ENCODE data around the gene POLE2. TPM values are rescaled to one million over a fixed set of nuclear protein-coding genes. Genes with fewer than 3 reads are reported as not detected.
A peak's percentile ranks its signal among the peaks of the same experiment; 100 is the strongest.

The POLE2 gene
- total RNA-seq, 1 donor from 2014 or later: 3.1 TPM

GRCh38 chr14:49598189-49598484 lies 89.9 kb downstream of the POLE2 start:
- no peak for TF ChIP-seq CTCF (IDR thresholded peaks at IDR 0.05)
- no peaks in the 10 kb centered on the region for H3K9me3 Mint-ChIP-seq (ENCODE audit: low read depth)
- no peaks in the 10 kb centered on the region for H3K27me3 Mint-ChIP-seq (ENCODE audit: low read depth)
- H3K4me3 Mint-ChIP-seq (ENCODE audit: unreplicated experiment): peak overlapping the region; percentile 98
- H3K36me3 Mint-ChIP-seq (ENCODE audit: low read depth): no peaks in the 10 kb centered on the region
- peaks cover 28% of the 10 kb centered on the region for H3K4me1 Mint-ChIP-seq (ENCODE audit: low read depth)
- DNase-seq (ENCODE audit: low spot score): no peak
- peak overlapping the region; percentile 97 for H3K27ac Mint-ChIP-seq (ENCODE audit: unreplicated experiment)

GRCh38 chr14:49594347-49595091 lies 93.5 kb downstream of the POLE2 start:
- DNase-seq (ENCODE audit: low spot score): no peak
- Mint-ChIP-seq H3K4me3 (ENCODE audit: unreplicated experiment) (no peak overlapping the region), H3K4me1 (ENCODE audit: low read depth) (peaks cover 20% of the 10 kb centered on the region), H3K36me3 (ENCODE audit: low read depth) (no peaks in the 10 kb centered on the region), H3K9me3 (ENCODE audit: low read depth) (no peaks in the 10 kb centered on the region), H3K27me3 (ENCODE audit: low read depth) (no peaks in the 10 kb centered on the region), H3K27ac (ENCODE audit: unreplicated experiment) (no peak overlapping the region)
- no peak for TF ChIP-seq CTCF (IDR thresholded peaks at IDR 0.05)

Other genes with a start within 250 kb of the POLE2 start
- gene RPS29, start 101.8 kb downstream of the POLE2 start, total RNA-seq: 697 to 843 TPM (median 729 TPM) in 3 replicates
- 8.5 to 13.9 TPM (median 11.6 TPM) in 3 replicates for gene LRR1, start 89.3 kb downstream of the POLE2 start, total RNA-seq
- 132 to 146 TPM (median 144 TPM) in 3 replicates for gene RPL36AL, start 67.6 kb downstream of the POLE2 start, total RNA-seq
- 51.2 to 58.2 TPM (median 53.5 TPM) in 3 replicates for gene MGAT2, start 67.4 kb downstream of the POLE2 start, total RNA-seq
- gene DNAAF2, start 53.0 kb downstream of the POLE2 start, total RNA-seq: 5.2 to 5.6 TPM (median 5.5 TPM) in 3 replicates
- 3.3 to 7.2 TPM (median 4.5 TPM) in 3 replicates for gene KLHDC1, start 4.9 kb upstream of the POLE2 start, total RNA-seq
- gene KLHDC2, start 79.9 kb upstream of the POLE2 start, total RNA-seq: 46.4 to 58.6 TPM (median 49.0 TPM) in 3 replicates
- gene NEMF, start 164.6 kb upstream of the POLE2 start, total RNA-seq: 49.8 to 72.9 TPM (median 57.4 TPM) in 3 replicates
- gene ARF6, start 204.9 kb upstream of the POLE2 start, total RNA-seq: 53.2 to 55.3 TPM (median 54.4 TPM) in 3 replicates